Neural progenitor cell (in vitro differentiated cells): ENCODE results near the gene OPN5. TPM values are rescaled to one million over a fixed set of nuclear protein-coding genes. Genes with fewer than 3 reads are reported as not detected.

ENCODE experiments used
- DNase-seq: peaks from one replicate; pipeline ENCODE4 v3.0.0-alpha.2; 2016; ENCODE audit warnings: low spot score
- H2AFZ ChIP-seq: fragments of 200-600 bp; sonication (generic); replicated peaks from 2 replicates; pipeline ENCODE4 v1.6.1; 2016; ENCODE audit warnings: antibody characterized with exemption
- H3F3A ChIP-seq: fragments of 200-600 bp; sonication (generic); 2 replicates; pipeline ENCODE4 v1.6.1; 2016; ENCODE audit warnings: antibody characterized with exemption, low read depth
- H3K27ac ChIP-seq: fragments of 200-600 bp; sonication (generic); 2 replicates; pipeline ENCODE4 v1.5.1; 2016; ENCODE audit warnings: mild to moderate bottlenecking
- H3K27me3 ChIP-seq: fragments of 200-600 bp; sonication (generic); 2 replicates; pipeline ENCODE4 v1.6.1; 2016; ENCODE audit warnings: mild to moderate bottlenecking, moderate library complexity
- H3K36me3 ChIP-seq: fragments of 200-600 bp; sonication (generic); 2 replicates; pipeline ENCODE4 v1.5.1; 2016
- H3K4me1 ChIP-seq: fragments of 200-600 bp; sonication (generic); 2 replicates; pipeline ENCODE4 v1.6.1; 2016; ENCODE audit warnings: mixed run types
- H3K4me2 ChIP-seq: fragments of 200-600 bp; sonication (generic); 2 replicates; pipeline ENCODE4 v1.6.1; 2016
- H3K4me3 ChIP-seq: fragments of 200-600 bp; sonication (generic); 2 replicates; pipeline ENCODE4 v1.5.1; 2016
- H3K79me2 ChIP-seq: fragments of 200-600 bp; sonication (generic); 2 replicates; pipeline ENCODE4 v1.6.1; 2016; ENCODE audit warnings: low read depth
- H3K9ac ChIP-seq: fragments of 200-600 bp; sonication (generic); 2 replicates; pipeline ENCODE4 v1.6.1; 2016
- H3K9me3 ChIP-seq: fragments of 200-600 bp; sonication (generic); 2 replicates; pipeline ENCODE4 v1.5.1; 2016; ENCODE audit warnings: low read depth
- H4K20me1 ChIP-seq: fragments of 200-600 bp; sonication (generic); 2 replicates; pipeline ENCODE4 v1.6.1; 2016; ENCODE audit warnings: low read depth
- H3K27ac Mint-ChIP-seq: 3 replicates; pipeline ENCODE4 v1.8.0; 2021; ENCODE audit warnings: mixed read lengths
- H3K27me3 Mint-ChIP-seq: 2 replicates; pipeline ENCODE4 v1.8.0; 2022; ENCODE audit warnings: low read depth, mild to moderate bottlenecking, inconsistent platforms, moderate library complexity, mixed read lengths; ENCODE audit not compliant: insufficient read depth
- H3K36me3 Mint-ChIP-seq: 3 replicates; pipeline ENCODE4 v1.8.0; 2021; ENCODE audit warnings: mixed read lengths
- H3K4me1 Mint-ChIP-seq: 3 replicates; pipeline ENCODE4 v1.8.0; 2021; ENCODE audit warnings: mixed read lengths
- H3K4me3 Mint-ChIP-seq: 3 replicates; pipeline ENCODE4 v1.8.0; 2021; ENCODE audit warnings: mild to moderate bottlenecking, moderate library complexity, mixed read lengths
- H3K9me3 Mint-ChIP-seq: 3 replicates; pipeline ENCODE4 v1.8.0; 2020; ENCODE audit warnings: mixed read lengths
- CTCF ChIP-seq: fragments of 200-600 bp; sonication (generic); IDR thresholded peaks from 2 replicates; pipeline ENCODE4 v1.5.1; 2017; ENCODE audit warnings: antibody characterized with exemption, mild to moderate bottlenecking
- EZH2 ChIP-seq: fragments of 200-600 bp; sonication (generic); IDR thresholded peaks from 2 replicates; pipeline ENCODE4 v1.6.1; 2017; ENCODE audit warnings: antibody characterized with exemption, mild to moderate bottlenecking, moderate library complexity
- EZH2phosphoT487 ChIP-seq: fragments of 200-600 bp; sonication (generic); IDR thresholded peaks from 2 replicates; pipeline ENCODE4 v1.6.1; 2017; ENCODE audit warnings: antibody characterized with exemption
- total RNA-seq: library from RNA; depleted of rRNA; stranded (reverse); fragments of >200 nt; gene quantifications from 2 replicates; pipeline ENCODE4 v1.2.3, GENCODE V29; 2015; ENCODE audit warnings: low replicate concordance

OPN5 gene
- total RNA-seq, 1 donor from 2014 or later, result not detected

DNA sequence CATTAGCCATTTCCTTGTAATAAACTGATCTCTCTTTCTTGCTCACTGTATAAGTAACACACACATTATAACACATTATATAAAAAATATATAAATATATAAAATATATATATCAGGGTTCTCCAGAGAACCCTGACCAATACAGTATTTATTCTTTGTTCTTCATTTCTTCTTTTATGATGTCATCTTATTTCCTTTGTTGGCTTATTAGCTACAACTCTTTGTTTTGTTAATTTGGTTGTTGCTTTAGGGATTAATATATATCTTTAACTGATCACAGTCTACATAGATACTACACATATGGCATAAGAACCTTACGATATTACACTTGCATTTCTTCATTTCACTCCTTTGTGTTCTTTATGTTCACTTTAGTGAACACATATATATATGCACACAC lies 14.7 kb upstream of the OPN5 start:
- H3K4me1 Mint-ChIP-seq, result no peaks in the 10 kb centered on the region
- no peak overlapping the region for H3K27ac ChIP-seq
- no peaks in the 10 kb centered on the region for H3K27me3 ChIP-seq
- no peaks in the 10 kb centered on the region for H4K20me1 ChIP-seq
- no peak for TF ChIP-seq EZH2phosphoT487
- no peak for TF ChIP-seq EZH2
- TF ChIP-seq CTCF, result no peak
- H3K36me3 Mint-ChIP-seq, result no peaks in the 10 kb centered on the region
- H2AFZ ChIP-seq, result no peak overlapping the region
- no peaks in the 10 kb centered on the region for H3K9me3 ChIP-seq
- H3K4me2 ChIP-seq, result no peak overlapping the region
- no peaks in the 10 kb centered on the region for H3K27me3 Mint-ChIP-seq
- no peaks in the 10 kb centered on the region for H3K9me3 Mint-ChIP-seq
- no peaks in the 10 kb centered on the region for H3F3A ChIP-seq
- no peaks in the 10 kb centered on the region for H3K4me1 ChIP-seq
- H3K27ac Mint-ChIP-seq, result no peak overlapping the region
- H3K4me3 ChIP-seq, result no peak overlapping the region
- H3K36me3 ChIP-seq, result no peaks in the 10 kb centered on the region
- H3K9ac ChIP-seq, result no peak overlapping the region
- no peaks in the 10 kb centered on the region for H3K79me2 ChIP-seq
- no peak for DNase-seq
- no peak overlapping the region for H3K4me3 Mint-ChIP-seq

GRCh38 chr6:47769982-47770381 lies 11.8 kb upstream of the OPN5 start:
- no peaks in the 10 kb centered on the region for H3K36me3 ChIP-seq
- Mint-ChIP-seq H3K36me3 (no peaks in the 10 kb centered on the region), H3K27ac (no peak overlapping the region), H3K9me3 (no peaks in the 10 kb centered on the region), H3K4me3 (no peak overlapping the region), H3K27me3 (no peaks in the 10 kb centered on the region), H3K4me1 (peaks cover 2% of the 10 kb centered on the region)
- peaks cover 20% of the 10 kb centered on the region for H3K4me1 ChIP-seq
- no peaks in the 10 kb centered on the region for H4K20me1 ChIP-seq
- no peak overlapping the region for H3K9ac ChIP-seq
- no peak overlapping the region for H2AFZ ChIP-seq
- H3F3A ChIP-seq, result peaks cover 5% of the 10 kb centered on the region
- no peaks in the 10 kb centered on the region for H3K27me3 ChIP-seq
- no peak overlapping the region for H3K4me2 ChIP-seq
- H3K9me3 ChIP-seq, result no peaks in the 10 kb centered on the region
- H3K4me3 ChIP-seq, result no peak overlapping the region
- no peak for TF ChIP-seq CTCF
- TF ChIP-seq EZH2phosphoT487, result no peak
- TF ChIP-seq EZH2, result no peak
- DNase-seq, result no peak
- no peaks in the 10 kb centered on the region for H3K79me2 ChIP-seq
- no peak overlapping the region for H3K27ac ChIP-seq

- Mint-ChIP-seq H3K27ac (no peak overlapping the region), H3K36me3 (no peaks in the 10 kb centered on the region)
Observed at GRCh38 chr6:47772359-47772758, 9.5 kb upstream of the OPN5 start.

More at GRCh38 chr6:47772359-47772758, 9.5 kb upstream of the OPN5 start:
- Histone ChIP-seq H3K27me3 (no peaks in the 10 kb centered on the region), H3K9me3 (no peaks in the 10 kb centered on the region), H3F3A (peaks cover 9% of the 10 kb centered on the region), H3K4me1 (peaks cover 24% of the 10 kb centered on the region), H3K9ac (no peak overlapping the region), H3K4me3 (no peak overlapping the region), H3K36me3 (no peaks in the 10 kb centered on the region), H2AFZ (no peak overlapping the region), H3K79me2 (no peaks in the 10 kb centered on the region), H3K27ac (no peak overlapping the region), H3K4me2 (no peak overlapping the region), H4K20me1 (no peaks in the 10 kb centered on the region)
- Mint-ChIP-seq H3K27me3 (no peaks in the 10 kb centered on the region), H3K4me3 (no peak overlapping the region), H3K9me3 (no peaks in the 10 kb centered on the region), H3K4me1 (peaks cover 2% of the 10 kb centered on the region)
- TF ChIP-seq EZH2phosphoT487, result no peak
- TF ChIP-seq CTCF, result no peak
- TF ChIP-seq EZH2, result no peak
- DNase-seq, result no peak
